ENCODE data around the gene HAGH.
"Not testable (repeated sequence)": the region's sequence is repeated elsewhere in the genome, so short reads cannot be mapped to it uniquely, and the experiment has no call there.

Gene HAGH

DNA sequence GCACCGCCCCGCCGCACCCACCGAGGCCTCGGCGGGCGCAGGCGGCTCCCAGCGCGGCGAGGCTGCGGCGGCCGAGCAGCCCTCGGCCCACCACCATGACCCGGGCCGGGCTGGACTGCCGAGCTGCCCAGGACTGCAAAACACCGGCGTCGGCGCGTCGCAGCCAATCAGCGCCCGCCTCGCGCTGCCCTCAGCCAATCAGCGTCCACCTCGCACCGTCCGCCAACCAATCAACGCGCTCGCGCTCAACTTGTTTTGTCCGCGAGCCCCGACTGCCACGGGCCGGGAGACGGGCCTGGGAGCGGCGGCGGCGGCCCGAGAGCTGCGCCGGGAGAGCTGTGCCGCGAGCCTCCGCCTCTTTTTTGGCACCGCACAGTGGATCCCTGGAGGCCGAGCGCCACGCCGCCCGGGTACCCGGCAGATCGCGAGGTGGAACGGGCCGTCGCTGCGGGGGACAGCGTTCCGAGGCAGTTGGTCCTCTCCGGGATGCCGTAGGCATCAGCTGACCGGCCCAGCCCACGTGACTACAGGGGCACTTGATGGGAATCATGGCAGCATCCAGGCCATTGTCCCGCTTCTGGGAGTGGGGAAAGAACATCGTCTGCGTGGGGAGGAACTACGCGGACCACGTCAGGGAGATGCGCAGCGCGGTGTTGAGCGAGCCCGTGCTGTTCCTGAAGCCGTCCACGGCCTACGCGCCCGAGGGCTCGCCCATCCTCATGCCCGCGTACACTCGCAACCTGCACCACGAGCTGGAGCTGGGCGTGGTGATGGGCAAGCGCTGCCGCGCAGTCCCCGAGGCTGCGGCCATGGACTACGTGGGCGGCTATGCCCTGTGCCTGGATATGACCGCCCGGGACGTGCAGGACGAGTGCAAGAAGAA, at the start of gene HAGH, which contains the start of gene FAHD1:
Gene HAGH (minus strand): TSS at position 135 of the 883 bp plus-strand sequence. CDS start 38 bp downstream, at position 97.
Gene FAHD1 (plus strand): TSS at position 516 of the 883 bp plus-strand sequence. CDS start 33 bp downstream, at position 549.
- H3K4me3 Mint-ChIP-seq, result peak within 1 kb of the TSS; percentile 95
- H3K4me1 Mint-ChIP-seq (ENCODE audit: low read depth), result peaks cover 28% of the 10 kb centered on the region
- peak within 1 kb of the TSS; percentile 91 for H3K27ac Mint-ChIP-seq
- H3K9me3 Mint-ChIP-seq, result no peaks in the 10 kb centered on the region
- H3K27me3 Mint-ChIP-seq (ENCODE audit: low read depth), result no peaks in the 10 kb centered on the region
- H3K36me3 Mint-ChIP-seq (ENCODE audit: low read depth), result peaks cover 3% of the 10 kb centered on the region

DNA sequence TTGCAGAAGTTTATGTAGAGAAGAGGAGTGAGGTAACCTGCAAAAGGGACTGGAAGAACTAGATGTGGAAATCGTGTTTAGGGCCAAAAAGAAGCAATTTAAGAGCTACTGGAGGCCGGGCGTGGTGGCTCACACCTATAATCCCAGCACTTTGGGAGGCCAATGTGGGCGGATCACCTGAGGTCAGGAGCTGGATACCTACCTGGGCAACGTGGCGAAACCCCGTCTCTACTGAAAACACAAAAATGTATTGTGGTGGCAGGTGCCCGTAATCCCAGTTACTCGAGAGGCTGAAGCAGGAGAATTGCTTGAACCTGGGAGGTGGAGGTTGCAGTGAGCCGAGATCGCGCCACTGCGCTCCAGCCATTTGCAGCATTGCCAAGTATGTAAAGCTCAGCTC, 49.4 kb upstream of the HAGH start:
- H3K27ac Mint-ChIP-seq; H3K4me3 Mint-ChIP-seq; H3K36me3 Mint-ChIP-seq (ENCODE audit: low read depth); H3K9me3 Mint-ChIP-seq; H3K4me1 Mint-ChIP-seq (ENCODE audit: low read depth): not testable (repeated sequence)
- H3K27me3 Mint-ChIP-seq (ENCODE audit: low read depth), result peaks cover 24% of the 10 kb centered on the region

DNA sequence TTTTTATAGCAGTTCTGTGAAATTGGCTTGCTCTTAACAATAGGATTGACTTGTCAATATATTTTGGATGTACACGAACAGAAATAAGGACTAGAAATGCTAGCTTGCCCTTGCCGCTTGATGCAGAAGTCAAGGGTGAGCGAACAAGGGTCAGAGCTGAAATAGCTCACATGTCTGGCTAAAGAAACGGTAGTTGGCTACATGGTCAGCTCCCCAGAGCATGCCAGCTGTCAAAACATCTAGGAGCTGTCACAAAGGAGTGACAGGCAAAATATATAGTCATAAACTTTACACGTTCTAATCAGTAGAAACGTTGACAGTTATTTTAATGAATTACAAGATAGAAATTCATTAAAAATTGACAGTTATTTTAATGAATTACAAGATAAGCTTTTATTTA, 48.2 kb upstream of the HAGH start:
- Mint-ChIP-seq H3K9me3 (no peaks in the 10 kb centered on the region), H3K4me3 (no peak overlapping the region)

DNA sequence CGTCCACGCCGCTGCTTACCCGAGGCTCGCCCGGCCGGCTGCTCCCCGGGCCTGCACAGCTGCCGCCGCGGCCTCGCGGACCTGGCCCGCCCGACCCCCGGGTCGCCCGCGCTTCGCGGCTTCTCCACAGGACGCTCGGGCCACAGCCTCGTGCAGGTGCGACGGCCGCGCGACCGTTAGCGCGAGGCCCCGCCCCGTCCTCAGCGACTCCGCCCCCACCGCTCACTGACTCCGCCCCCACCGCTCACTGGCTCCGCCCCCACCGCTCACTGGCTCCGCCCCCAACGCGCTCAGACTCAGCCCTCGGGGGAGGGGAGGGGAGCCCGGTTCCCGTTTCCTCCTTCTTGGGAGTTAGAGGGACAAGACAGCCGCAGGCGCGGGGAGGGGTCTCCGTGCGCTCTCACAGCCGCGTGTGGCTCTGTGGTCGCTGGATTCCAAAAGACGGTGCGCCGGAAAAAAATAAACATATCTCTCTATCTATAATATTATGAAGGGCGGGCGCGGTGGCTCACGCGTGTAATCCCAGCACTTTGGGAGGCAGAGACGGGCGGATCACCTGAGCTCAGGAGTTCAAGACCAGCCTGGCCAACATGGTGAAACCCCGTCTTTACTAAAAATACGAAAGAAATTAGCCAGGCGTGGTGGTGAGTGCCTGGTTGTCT, 45.5 kb upstream of the HAGH start, which contains the start of gene MEIOB:
Gene MEIOB (minus strand): TSS at position 191 of the 662 bp plus-strand sequence. CDS start 3,989 bp downstream, outside the sequence.
- H3K27me3 Mint-ChIP-seq (ENCODE audit: low read depth), result peaks cover 15% of the 10 kb centered on the region
- no peaks in the 10 kb centered on the region for H3K9me3 Mint-ChIP-seq
- no peak within 1 kb of the TSS for H3K27ac Mint-ChIP-seq
- H3K4me3 Mint-ChIP-seq, result peak within 1 kb of the TSS; percentile 54
- peaks cover 3% of the 10 kb centered on the region for H3K4me1 Mint-ChIP-seq (ENCODE audit: low read depth)
- no peaks in the 10 kb centered on the region for H3K36me3 Mint-ChIP-seq (ENCODE audit: low read depth)

More for the DNA sequence above, 48.2 kb upstream of the HAGH start:
- Mint-ChIP-seq H3K36me3 (ENCODE audit: low read depth) (no peaks in the 10 kb centered on the region), H3K27me3 (ENCODE audit: low read depth) (peaks cover 27% of the 10 kb centered on the region), H3K4me1 (ENCODE audit: low read depth) (peaks cover 3% of the 10 kb centered on the region), H3K27ac (no peak overlapping the region)

DNA sequence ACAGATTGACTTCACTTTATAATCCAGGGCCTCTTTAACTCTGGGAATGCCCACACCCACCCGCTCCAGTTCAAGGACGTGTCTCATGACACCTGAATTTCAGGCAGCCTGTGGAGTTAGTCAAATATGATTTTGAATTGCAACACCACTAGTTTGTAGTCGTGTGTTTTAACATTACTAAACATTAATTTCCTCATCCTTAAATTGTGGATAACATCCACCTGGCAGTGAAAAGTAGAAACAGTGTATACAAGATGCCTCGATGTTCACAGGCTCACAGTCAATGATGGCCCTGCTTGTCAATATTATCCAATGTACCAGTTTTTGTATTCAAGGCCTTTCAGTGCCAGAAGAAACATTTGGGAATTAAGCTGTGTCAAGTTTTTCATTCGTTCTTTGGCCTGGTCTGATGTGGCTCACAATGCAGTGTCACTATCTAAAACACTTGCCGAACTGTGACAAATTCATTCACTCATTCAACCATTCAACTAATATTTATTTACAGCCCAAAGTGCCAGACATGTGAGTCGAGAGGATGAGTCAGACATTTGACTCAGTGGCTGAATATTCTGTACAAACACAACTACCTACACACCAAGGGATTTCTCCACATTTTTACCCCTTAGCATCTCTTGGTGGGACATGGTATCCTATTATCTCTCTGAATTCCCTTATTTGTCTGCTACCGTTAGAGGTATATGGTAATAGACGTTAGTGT, 43.9 kb upstream of the HAGH start:
- no peaks in the 10 kb centered on the region for H3K9me3 Mint-ChIP-seq
- H3K4me3 Mint-ChIP-seq, result no peak overlapping the region
- peaks cover 15% of the 10 kb centered on the region for H3K27me3 Mint-ChIP-seq (ENCODE audit: low read depth)
- no peak overlapping the region for H3K27ac Mint-ChIP-seq
- peaks cover 3% of the 10 kb centered on the region for H3K4me1 Mint-ChIP-seq (ENCODE audit: low read depth)
- H3K36me3 Mint-ChIP-seq (ENCODE audit: low read depth), result no peaks in the 10 kb centered on the region

DNA sequence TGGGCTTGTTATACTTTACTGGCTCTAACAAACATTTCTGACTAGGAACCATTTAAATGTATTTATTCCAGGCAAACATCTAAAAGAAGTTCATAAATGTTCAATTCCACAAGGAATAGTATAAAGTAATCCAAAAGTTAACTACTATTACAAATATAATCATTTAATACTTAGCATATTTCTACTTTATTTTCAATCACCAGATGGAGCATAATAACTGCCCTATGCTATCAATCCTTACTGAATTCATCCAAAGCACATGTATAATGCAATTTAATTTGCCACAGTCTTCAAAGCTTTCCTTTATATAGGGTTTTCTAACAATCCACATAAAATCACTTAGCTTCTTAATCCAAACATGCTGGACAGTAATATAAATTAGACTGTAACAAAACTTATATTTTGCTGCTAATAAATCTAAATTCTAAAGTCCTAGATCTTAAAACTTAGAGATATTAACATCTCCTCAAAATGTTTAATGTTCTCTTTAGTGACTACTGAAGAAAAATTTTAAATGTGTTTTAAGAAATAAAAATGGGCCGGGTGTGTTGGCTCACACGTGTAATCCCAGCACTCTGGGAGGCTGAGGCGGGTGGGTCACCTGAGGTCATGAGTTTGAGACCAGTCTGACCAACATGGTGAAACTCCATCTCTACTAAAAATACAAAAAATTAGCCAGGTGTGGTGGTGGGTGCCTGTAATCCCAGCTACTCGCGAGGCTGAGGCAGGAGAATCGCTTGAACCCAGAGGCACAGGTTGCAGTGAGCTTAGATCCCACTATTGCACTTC, 39.5 kb upstream of the HAGH start:
- Mint-ChIP-seq H3K4me3 (no peak overlapping the region), H3K4me1 (ENCODE audit: low read depth) (no peaks in the 10 kb centered on the region), H3K27ac (no peak overlapping the region), H3K9me3 (no peaks in the 10 kb centered on the region), H3K27me3 (ENCODE audit: low read depth) (peaks cover 18% of the 10 kb centered on the region), H3K36me3 (ENCODE audit: low read depth) (no peaks in the 10 kb centered on the region)

DNA sequence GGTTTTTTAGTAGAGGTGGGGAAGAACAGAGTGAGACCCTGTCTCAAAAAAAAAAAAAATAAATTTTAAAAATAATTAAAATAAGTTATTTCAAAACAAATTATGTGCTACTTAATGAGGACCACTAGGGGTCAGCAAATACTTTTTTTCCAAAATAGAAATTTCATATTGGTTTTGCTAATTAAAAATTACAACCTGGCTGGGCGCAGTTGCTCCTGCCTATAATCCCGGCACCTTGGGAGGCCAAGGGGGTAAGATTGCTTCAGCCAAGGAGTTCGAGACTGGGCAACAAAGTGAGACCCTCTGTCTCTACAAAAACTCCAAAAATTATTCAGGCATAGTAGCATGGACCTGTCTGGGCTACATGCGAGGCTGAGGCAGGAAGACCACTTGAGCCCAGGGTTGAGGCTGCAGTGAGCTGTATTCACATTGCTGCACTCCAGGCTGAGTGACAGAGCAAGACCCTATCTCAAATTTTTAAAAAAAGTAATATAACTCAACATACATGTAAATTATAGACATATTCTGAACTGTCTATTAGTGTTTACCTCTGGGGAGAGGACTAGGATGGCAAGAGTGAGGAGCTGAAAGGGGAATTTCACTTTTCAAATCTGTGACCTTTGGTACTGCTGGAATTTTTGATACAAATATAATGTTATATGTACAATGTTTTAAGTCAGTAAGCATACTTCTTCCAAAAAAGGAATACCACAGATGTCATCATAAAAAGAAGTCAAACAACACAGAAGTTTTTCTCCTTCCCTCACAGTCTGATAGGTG, 37.2 kb upstream of the HAGH start:
- no peaks in the 10 kb centered on the region for H3K4me1 Mint-ChIP-seq (ENCODE audit: low read depth)

DNA sequence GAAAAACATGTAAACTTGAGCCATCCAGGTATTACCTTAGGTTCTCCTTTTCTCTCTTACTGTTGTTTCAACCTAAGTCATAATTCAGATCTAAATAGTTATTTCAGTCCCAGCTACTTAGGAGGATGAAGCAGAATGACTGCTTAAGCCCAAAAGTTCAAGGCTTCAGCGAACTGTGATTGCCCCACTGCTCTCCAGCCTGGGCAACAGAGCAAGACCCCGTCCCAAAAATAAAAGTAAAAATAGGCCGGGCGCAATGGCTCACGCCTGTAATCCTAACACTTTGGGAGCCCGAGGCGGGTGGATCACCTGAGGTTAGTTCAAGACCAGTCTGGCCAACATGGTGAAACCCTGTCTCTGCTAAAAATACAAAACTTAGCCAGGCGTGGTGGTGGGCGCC, 35.8 kb upstream of the HAGH start:
- peaks cover 39% of the 10 kb centered on the region for H3K27me3 Mint-ChIP-seq (ENCODE audit: low read depth)
- H3K36me3 Mint-ChIP-seq (ENCODE audit: low read depth), result no peaks in the 10 kb centered on the region
- H3K9me3 Mint-ChIP-seq, result no peaks in the 10 kb centered on the region
- H3K27ac Mint-ChIP-seq, result no peak overlapping the region
- H3K4me3 Mint-ChIP-seq, result no peak overlapping the region
- no peaks in the 10 kb centered on the region for H3K4me1 Mint-ChIP-seq (ENCODE audit: low read depth)

More for the DNA sequence above, 37.2 kb upstream of the HAGH start:
- Mint-ChIP-seq H3K27ac (no peak overlapping the region), H3K4me3 (no peak overlapping the region), H3K9me3 (no peaks in the 10 kb centered on the region), H3K36me3 (ENCODE audit: low read depth) (no peaks in the 10 kb centered on the region), H3K27me3 (ENCODE audit: low read depth) (peaks cover 30% of the 10 kb centered on the region)

DNA sequence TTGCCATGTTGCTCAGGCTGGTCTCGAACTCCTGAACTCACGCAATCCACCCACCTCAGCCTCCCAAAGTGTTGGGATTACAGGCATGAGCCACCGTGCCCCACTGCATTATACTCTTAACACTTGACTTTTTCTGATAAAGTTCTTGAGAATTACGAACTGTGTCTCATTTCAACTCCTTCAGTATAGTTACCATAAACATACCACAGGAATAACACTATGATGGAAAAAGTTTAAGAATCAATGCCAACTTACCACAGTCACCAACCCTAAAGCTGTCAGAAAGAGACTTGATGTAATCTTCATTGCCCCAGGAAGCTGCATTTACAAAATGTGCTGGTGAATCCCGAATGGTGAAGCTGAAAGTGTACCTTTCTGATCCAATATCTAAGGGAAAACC, 35.1 kb upstream of the HAGH start:
- Mint-ChIP-seq H3K27ac (no peak overlapping the region), H3K36me3 (ENCODE audit: low read depth) (no peaks in the 10 kb centered on the region), H3K27me3 (ENCODE audit: low read depth) (peaks cover 39% of the 10 kb centered on the region), H3K4me3 (no peak overlapping the region), H3K9me3 (no peaks in the 10 kb centered on the region), H3K4me1 (ENCODE audit: low read depth) (peaks cover 4% of the 10 kb centered on the region)

DNA sequence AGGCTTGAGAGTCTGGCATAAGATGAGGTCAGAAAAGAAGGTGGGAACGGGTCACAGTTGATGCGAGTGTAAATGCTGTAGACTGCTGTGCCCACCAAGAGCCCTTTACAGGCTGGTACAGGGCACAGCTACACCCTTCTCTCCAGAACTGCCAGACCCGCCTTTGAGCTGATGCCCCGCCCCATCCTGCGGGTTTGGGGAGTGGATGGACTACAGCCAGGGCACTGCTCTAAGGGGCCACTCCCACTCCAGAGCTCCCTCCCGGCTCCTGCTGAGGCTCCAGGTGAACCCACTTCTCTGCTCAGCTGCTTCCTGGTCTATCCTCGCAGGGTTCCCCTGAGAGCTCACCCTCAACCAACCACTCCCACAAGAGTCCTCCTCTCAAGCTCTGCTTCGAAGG, 33.0 kb upstream of the HAGH start:
- Mint-ChIP-seq H3K4me1 (ENCODE audit: low read depth) (peaks cover 16% of the 10 kb centered on the region), H3K27me3 (ENCODE audit: low read depth) (peaks cover 29% of the 10 kb centered on the region), H3K27ac (no peak overlapping the region), H3K4me3 (no peak overlapping the region), H3K9me3 (no peaks in the 10 kb centered on the region), H3K36me3 (ENCODE audit: low read depth) (no peaks in the 10 kb centered on the region)

DNA sequence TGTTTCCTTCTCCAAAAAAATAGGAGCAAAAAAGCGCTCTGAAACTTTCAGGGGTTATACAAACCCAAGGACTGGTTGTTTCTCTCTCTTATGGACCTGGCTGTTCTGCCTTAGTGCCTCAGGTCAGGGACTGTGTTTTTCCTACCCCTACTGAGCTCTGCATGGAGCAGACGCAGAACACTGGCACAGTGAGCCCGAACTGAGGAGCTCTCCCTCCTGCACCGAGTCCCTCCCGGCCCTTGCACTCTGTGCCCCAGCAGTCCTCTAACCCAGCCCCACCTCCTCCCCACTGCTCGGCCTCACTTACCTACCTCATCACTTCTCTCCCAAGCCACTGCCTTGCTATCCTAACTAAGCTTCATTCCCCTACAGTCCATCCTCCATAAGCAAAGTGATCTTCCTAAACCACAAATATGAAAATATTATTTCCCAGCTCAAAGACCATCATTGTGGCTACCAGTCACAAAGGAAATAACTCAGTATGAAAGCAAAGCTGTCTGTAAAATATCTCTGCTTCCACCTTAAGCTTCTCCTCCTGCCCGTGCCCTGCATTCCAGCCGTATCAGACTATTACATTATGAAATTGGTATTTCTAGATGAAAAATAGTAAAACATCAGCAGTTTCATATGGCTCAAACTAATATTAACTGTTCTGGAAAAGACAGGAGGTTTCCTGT, 31.7 kb upstream of the HAGH start:
- Mint-ChIP-seq H3K27me3 (ENCODE audit: low read depth) (peaks cover 25% of the 10 kb centered on the region), H3K27ac (no peak overlapping the region), H3K4me1 (ENCODE audit: low read depth) (peaks cover 17% of the 10 kb centered on the region), H3K36me3 (ENCODE audit: low read depth) (no peaks in the 10 kb centered on the region), H3K9me3 (no peaks in the 10 kb centered on the region), H3K4me3 (no peak overlapping the region)

DNA sequence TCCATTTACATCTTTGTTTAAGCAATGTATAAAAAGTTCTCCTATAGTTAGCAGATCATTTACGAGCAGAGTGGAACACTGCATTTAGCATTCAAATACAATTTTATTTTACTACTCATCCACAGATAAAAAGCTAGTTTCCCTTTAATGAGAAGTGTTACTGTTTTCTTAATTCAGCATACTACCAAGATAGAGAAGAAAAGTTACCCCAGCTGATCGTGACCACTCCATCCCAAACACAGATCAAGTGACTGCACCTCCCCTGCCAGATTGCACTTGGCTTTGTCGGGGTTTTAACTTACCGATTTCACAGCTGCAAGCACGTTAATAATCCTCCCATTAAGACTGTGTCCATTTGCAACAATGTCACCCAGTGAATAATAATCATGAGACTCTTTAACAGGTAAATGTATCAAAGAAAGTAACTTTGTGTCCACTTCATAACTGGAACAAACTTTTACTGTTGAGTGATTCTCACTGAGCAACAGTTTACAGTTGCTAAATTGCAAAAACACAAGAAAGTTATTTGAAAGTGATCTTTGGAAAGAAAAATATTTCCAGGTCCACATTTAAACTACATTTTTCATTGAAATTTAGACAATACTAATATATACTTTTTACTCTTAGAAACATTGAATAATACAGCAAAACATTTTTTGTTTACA, 30.9 kb upstream of the HAGH start:
- Mint-ChIP-seq H3K9me3 (no peaks in the 10 kb centered on the region), H3K36me3 (ENCODE audit: low read depth) (no peaks in the 10 kb centered on the region), H3K27ac (no peak overlapping the region), H3K27me3 (ENCODE audit: low read depth) (peaks cover 25% of the 10 kb centered on the region), H3K4me3 (no peak overlapping the region), H3K4me1 (ENCODE audit: low read depth) (peaks cover 17% of the 10 kb centered on the region)

All from T-helper 1 cell treated with Interleukin-12 subunit alpha and Interleukin-12 subunit beta and Interleukin-4 antibody, amounts not matched to agents 30 μg/mL and 1 μg/mL, for 36 hours (primary cell).